Nucleus accumbens (tissue), 56 donors: ENCODE results near the gene ADK.

ENCODE experiments used
- DNase-seq, 56 donors: peaks; one replicate each; lab custom pipeline; 2025; lab: John Stamatoyannopoulos, UW

The ADK gene

GRCh38 chr10:74640134-74640921 lies 489.3 kb downstream of the ADK start:
- no peak for DNase-seq

- DNase-seq = no peak
These were observed 490.6 kb downstream of the ADK start for GRCh38 chr10:74641659-74642058.

GRCh38 chr10:74642901-74643595 lies 492.0 kb downstream of the ADK start:
- no peak for DNase-seq

GRCh38 chr10:74643596-74643975 lies 492.6 kb downstream of the ADK start:
- no peak for DNase-seq

- DNase-seq = no peak
These were observed 493.7 kb downstream of the ADK start for GRCh38 chr10:74644738-74645137.

GRCh38 chr10:74645692-74646091 lies 494.7 kb downstream of the ADK start:
- DNase-seq = no peak

GRCh38 chr10:74650613-74651012 lies 499.6 kb downstream of the ADK start:
- DNase-seq = no peak

GRCh38 chr10:74651565-74651964 lies 500.5 kb downstream of the ADK start:
- DNase-seq = no peak

- no peak for DNase-seq
These were observed 501.6 kb downstream of the ADK start for GRCh38 chr10:74652664-74653063.

GRCh38 chr10:74658511-74658910 lies 507.5 kb downstream of the ADK start:
- no peak for DNase-seq

GRCh38 chr10:74662635-74663034 lies 511.6 kb downstream of the ADK start:
- no peak for DNase-seq

GRCh38 chr10:74669210-74669609 lies 518.2 kb downstream of the ADK start:
- DNase-seq = no peak

GRCh38 chr10:74671716-74672115 lies 520.7 kb downstream of the ADK start:
- no peak for DNase-seq

- no peak for DNase-seq
These were observed 521.6 kb downstream of the ADK start for GRCh38 chr10:74672430-74673165.

GRCh38 chr10:74674927-74675326 lies 523.9 kb downstream of the ADK start:
- no peak for DNase-seq

GRCh38 chr10:74675484-74675883 lies 524.5 kb downstream of the ADK start:
- DNase-seq = no peak

- no peak for DNase-seq
These were observed 526.9 kb downstream of the ADK start for GRCh38 chr10:74677951-74678350.

GRCh38 chr10:74681917-74682627 lies 531.1 kb downstream of the ADK start:
- DNase-seq = no peak

GRCh38 chr10:74683067-74683466 lies 532.0 kb downstream of the ADK start:
- no peak for DNase-seq

GRCh38 chr10:74683621-74684364 lies 532.8 kb downstream of the ADK start:
- DNase-seq = no peak
